Kidney glomerular epithelial cell (primary cell): ENCODE results near the gene SLC37A2.
A peak's percentile ranks its signal among the peaks of the same experiment; 100 is the strongest.
"Not testable (repeated sequence)": the region's sequence is repeated elsewhere in the genome, so short reads cannot be mapped to it uniquely, and the experiment has no call there.

Source experiments
- DNase-seq: peaks from one replicate; lab custom pipeline; 2025; lab: John Stamatoyannopoulos, UW

The SLC37A2 gene

GRCh38 chr11:125062931-125063428 lies at the start of gene SLC37A2:
TSS of gene SLC37A2 (plus strand) at chr11:125063305. CDS start at chr11:125063368, 63 bp downstream.
- DNase-seq: peak; percentile 23

GRCh38 chr11:125016413-125016812 lies 46.7 kb upstream of the SLC37A2 start:
- no peak for DNase-seq

- DNase-seq: no peak
These were observed 42.8 kb upstream of the SLC37A2 start for GRCh38 chr11:125020342-125020741.

GRCh38 chr11:125022551-125022950 lies 40.6 kb upstream of the SLC37A2 start:
- no peak for DNase-seq

GRCh38 chr11:125025968-125026367 lies 37.1 kb upstream of the SLC37A2 start:
- no peak for DNase-seq

GRCh38 chr11:125029431-125029830 lies 33.7 kb upstream of the SLC37A2 start:
- DNase-seq: not testable (repeated sequence)

GRCh38 chr11:125036933-125037332 lies 26.2 kb upstream of the SLC37A2 start:
- DNase-seq: peak; percentile 11

- no peak for DNase-seq
These were observed 13.8 kb upstream of the SLC37A2 start for GRCh38 chr11:125049164-125049792.

- DNase-seq: no peak
These were observed 11.1 kb upstream of the SLC37A2 start for GRCh38 chr11:125052047-125052446.

GRCh38 chr11:125053167-125053566 lies 9.9 kb upstream of the SLC37A2 start:
- no peak for DNase-seq

GRCh38 chr11:125055107-125055715 lies 7.9 kb upstream of the SLC37A2 start:
- no peak for DNase-seq

GRCh38 chr11:125056111-125056510 lies 7.0 kb upstream of the SLC37A2 start:
- not testable (repeated sequence) for DNase-seq

- no peak for DNase-seq
These were observed 6.0 kb upstream of the SLC37A2 start for GRCh38 chr11:125056931-125057692.

- DNase-seq: no peak
These were observed 5.5 kb upstream of the SLC37A2 start for GRCh38 chr11:125057693-125058016.

GRCh38 chr11:125061281-125061680 lies 1.8 kb upstream of the SLC37A2 start:
- DNase-seq: no peak

- no peak for DNase-seq
These were observed 731 bp upstream of the SLC37A2 start for GRCh38 chr11:125062218-125062930.

GRCh38 chr11:125063429-125064043 lies 431 bp downstream of the SLC37A2 start:
- DNase-seq: no peak

- DNase-seq: no peak
These were observed 965 bp downstream of the SLC37A2 start for GRCh38 chr11:125064070-125064469.

GRCh38 chr11:125068368-125068767 lies 5.3 kb downstream of the SLC37A2 start:
- no peak for DNase-seq

GRCh38 chr11:125069008-125069407 lies 5.9 kb downstream of the SLC37A2 start:
- DNase-seq: no peak

- DNase-seq: no peak
These were observed 6.7 kb downstream of the SLC37A2 start for GRCh38 chr11:125069796-125070195.

- no peak for DNase-seq
These were observed 7.7 kb downstream of the SLC37A2 start for GRCh38 chr11:125070699-125071254.
